Activated naive CD4-positive, alpha-beta T cell treated with anti-CD3 and anti-CD28 coated beads for 36 hours (primary cell): ENCODE results near the gene TDRD9. TPM values are rescaled to one million over a fixed set of nuclear protein-coding genes. Genes with fewer than 3 reads are reported as not detected.

ENCODE experiments used
- CTCF ChIA-PET: fragments of 350-600 bp; sonication (Branson Sonifier 250); formaldehyde crosslinking; loops from one replicate; lab custom pipeline; 2021; ENCODE audit warnings: antibody characterized with exemption; lab: Charles Lee
- DNase-seq: peaks from one replicate; pipeline ENCODE4 v3.0.0-alpha.2; 2020
- H3K27ac Mint-ChIP-seq: one replicate; pipeline ENCODE4 v1.8.0; 2021; ENCODE audit warnings: mild to moderate bottlenecking, mixed read lengths
- H3K27me3 Mint-ChIP-seq: one replicate; pipeline ENCODE4 v1.8.0; 2021; ENCODE audit warnings: low read depth, mixed read lengths
- H3K36me3 Mint-ChIP-seq: one replicate; pipeline ENCODE4 v1.8.0; 2021; ENCODE audit warnings: low read depth, mixed read lengths
- H3K4me1 Mint-ChIP-seq: one replicate; pipeline ENCODE4 v1.8.0; 2021; ENCODE audit warnings: low read depth, mixed read lengths
- H3K4me3 Mint-ChIP-seq: one replicate; pipeline ENCODE4 v1.8.0; 2021; ENCODE audit warnings: mild to moderate bottlenecking, moderate library complexity, mixed read lengths
- H3K9me3 Mint-ChIP-seq: one replicate; pipeline ENCODE4 v1.8.0; 2021; ENCODE audit warnings: mixed read lengths
- intact Hi-C: fragments of 100-400 bp; cut with micrococcal nuclease; formaldehyde crosslinking; loops from one replicate; pipeline ENCODE4 v1.15.1; 2023
- total RNA-seq, 2 experiments: library from RNA; stranded (reverse); gene quantifications; one replicate each; pipeline ENCODE4 v1.2.3, GENCODE V29; 2021

The TDRD9 gene
- total RNA-seq, 2 experiments from 2014 or later, result 0.10 TPM; not detected in 1

DNA sequence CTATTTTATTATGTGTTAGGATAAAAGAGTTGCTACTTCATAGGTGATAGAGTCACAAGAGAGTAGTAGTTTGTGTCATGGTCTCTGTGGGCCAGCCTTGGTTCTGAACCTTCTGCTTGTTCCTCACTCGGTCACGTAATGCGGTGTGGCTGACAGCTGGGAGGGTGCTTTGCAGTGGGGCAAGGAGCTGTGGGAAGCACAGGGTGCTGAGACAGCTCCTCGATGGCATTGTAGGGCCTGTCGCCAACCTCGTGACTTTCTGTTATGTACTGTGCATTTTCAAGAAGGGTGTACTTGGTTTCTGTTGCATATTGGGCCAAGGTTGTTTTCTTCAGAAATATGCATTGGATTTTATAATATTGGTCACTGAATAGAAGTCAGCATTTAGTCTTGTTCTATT lies 75.4 kb downstream of the TDRD9 start:
- no peaks in the 10 kb centered on the region for H3K4me1 Mint-ChIP-seq
- H3K4me3 Mint-ChIP-seq, result no peak overlapping the region
- no peaks in the 10 kb centered on the region for H3K9me3 Mint-ChIP-seq
- CTCF ChIA-PET, result no interaction called here
- no peak overlapping the region for H3K27ac Mint-ChIP-seq
- DNase-seq, result no peak
- intact Hi-C loops, result loop anchor here (5.0 kb wide), 1 partner anchor 196 kb away; no protein-coding TSS in a partner anchor
- H3K36me3 Mint-ChIP-seq, result no peaks in the 10 kb centered on the region
- H3K27me3 Mint-ChIP-seq, result no peaks in the 10 kb centered on the region

DNA sequence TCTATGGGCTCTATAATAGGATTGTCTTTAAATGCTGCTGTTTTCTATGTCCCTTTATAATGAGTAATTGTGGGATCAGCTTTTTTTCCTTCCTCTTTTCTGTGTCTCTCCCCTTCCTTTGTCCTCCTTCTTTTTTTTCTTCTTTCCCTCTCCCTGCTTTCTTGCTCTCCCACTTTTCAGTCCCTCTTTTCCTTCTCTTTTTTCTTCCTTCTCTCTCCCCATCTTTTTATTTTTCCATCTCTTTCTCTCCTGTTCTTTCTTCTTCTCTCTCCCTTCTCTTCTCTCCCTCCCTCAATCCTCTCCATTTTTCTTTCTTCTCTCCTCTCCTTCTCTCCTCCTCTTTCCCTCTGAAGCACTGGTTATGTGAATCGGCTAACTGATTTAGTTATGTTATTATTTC lies 76.6 kb downstream of the TDRD9 start:
- Mint-ChIP-seq H3K36me3 (no peaks in the 10 kb centered on the region), H3K4me1 (no peaks in the 10 kb centered on the region), H3K27me3 (no peaks in the 10 kb centered on the region), H3K27ac (no peak overlapping the region), H3K9me3 (no peaks in the 10 kb centered on the region), H3K4me3 (no peak overlapping the region)
- no peak for DNase-seq
- CTCF ChIA-PET, result no interaction called here
- intact Hi-C loops, result loop anchor here (5.0 kb wide), 1 partner anchor 198 kb away; no protein-coding TSS in a partner anchor

DNA sequence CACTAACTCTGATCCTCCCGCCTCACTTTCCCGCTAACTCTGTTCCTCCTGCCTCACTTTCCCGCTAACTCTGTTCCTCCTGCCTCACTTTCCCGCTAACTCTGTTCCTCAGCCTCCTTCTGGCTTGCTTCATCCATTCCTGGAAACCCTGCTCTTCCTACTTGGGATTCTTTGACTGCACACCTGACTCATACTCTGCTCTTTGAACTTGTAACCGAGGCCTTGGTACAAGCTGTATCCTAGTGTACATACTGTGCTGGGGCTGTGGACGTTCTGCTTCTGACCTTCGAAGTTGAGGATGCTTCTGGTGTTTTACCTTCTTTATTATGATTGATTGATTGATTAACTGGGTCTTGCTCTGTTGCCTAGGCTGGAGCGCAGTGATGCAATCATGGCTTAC lies 77.2 kb downstream of the TDRD9 start:
- no peaks in the 10 kb centered on the region for H3K9me3 Mint-ChIP-seq
- no peaks in the 10 kb centered on the region for H3K27me3 Mint-ChIP-seq
- no peak overlapping the region for H3K4me3 Mint-ChIP-seq
- H3K27ac Mint-ChIP-seq, result no peak overlapping the region
- intact Hi-C loops, result no loop called here
- no peaks in the 10 kb centered on the region for H3K4me1 Mint-ChIP-seq
- CTCF ChIA-PET, result no interaction called here
- H3K36me3 Mint-ChIP-seq, result no peaks in the 10 kb centered on the region
- no peak for DNase-seq

DNA sequence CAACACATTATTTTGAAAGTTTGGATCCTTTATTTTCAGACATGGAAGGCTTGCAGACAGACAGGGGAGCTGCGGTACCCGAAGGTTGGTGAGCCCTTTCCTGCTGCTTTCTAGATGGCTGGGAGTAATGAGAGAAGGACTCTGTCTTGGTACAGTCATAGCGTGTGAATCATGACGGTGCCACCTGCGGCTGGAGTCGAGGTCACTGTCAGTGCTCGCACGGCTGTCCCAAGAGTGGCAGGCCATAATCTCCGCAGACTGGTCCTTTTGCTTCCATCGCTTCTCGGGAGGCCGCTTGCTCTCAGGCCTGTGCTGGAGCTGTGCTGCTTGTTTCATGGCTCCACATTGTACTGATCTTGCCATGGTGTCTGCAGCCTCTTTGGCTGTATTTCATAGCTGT lies 78.9 kb downstream of the TDRD9 start:
- no peaks in the 10 kb centered on the region for H3K36me3 Mint-ChIP-seq
- H3K27me3 Mint-ChIP-seq, result no peaks in the 10 kb centered on the region
- no peak overlapping the region for H3K4me3 Mint-ChIP-seq
- intact Hi-C loops, result no loop called here
- no peaks in the 10 kb centered on the region for H3K9me3 Mint-ChIP-seq
- H3K27ac Mint-ChIP-seq, result no peak overlapping the region
- DNase-seq, result no peak
- CTCF ChIA-PET, result no interaction called here
- H3K4me1 Mint-ChIP-seq, result no peaks in the 10 kb centered on the region

DNA sequence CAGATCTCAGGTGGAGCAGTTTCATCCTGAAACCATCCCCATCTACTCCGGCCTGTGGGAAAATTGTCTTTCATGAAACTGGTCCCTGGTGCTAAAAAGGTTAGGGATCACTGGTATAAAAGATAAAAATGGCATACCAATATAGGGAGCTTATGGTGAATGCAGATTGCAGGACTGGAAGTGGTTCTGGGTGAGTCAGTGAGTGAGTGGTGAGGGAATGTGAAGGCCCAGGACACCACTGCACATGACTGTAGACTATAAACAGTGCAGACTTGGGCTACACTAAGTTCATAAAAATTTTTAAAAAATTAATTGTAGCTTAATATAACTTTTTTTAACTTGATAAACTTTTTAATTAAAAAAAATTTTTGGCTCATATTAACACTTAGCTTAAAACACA lies 81.0 kb downstream of the TDRD9 start:
- CTCF ChIA-PET, result interaction anchor here (0.6 kb wide), 1 partner anchor 14 kb away, joined by 5 read pairs; no protein-coding TSS in a partner anchor
- Mint-ChIP-seq H3K9me3 (no peaks in the 10 kb centered on the region), H3K27ac (no peak overlapping the region), H3K4me1 (no peaks in the 10 kb centered on the region), H3K4me3 (no peak overlapping the region), H3K27me3 (no peaks in the 10 kb centered on the region), H3K36me3 (no peaks in the 10 kb centered on the region)
- no peak for DNase-seq
- intact Hi-C loops, result no loop called here

DNA sequence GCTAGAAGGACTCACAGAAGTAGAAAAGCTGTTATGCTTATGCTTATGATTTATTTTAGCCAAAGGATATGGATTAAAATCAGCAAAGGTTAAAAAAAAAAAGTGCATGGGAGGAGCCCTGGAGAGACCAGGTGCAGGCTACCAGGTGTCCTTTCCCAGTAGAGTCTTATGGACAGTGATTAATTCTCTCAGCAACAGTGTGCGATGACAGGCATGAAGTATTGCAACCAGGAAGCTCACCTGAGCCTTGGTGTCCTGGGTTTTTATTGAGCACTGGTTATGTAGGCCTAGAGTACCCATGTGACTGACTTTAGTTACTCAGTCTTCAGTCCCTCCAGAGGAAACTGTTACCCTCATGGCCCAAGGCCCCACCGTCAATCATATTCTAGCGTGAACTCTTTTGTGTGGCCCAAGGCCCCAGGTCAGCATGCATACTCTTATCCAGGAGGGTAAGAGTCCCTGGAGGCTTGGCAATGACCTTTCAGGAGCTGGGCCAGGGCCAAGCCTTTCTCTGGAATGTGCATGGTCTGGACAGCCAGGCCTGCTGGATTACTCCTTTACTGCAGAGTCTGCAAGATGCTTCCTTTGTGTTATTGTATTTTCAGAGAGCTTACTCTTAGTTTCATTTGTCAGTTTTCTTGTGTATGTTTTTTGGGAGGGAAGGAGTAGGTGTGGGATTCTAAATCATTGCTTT lies 83.7 kb downstream of the TDRD9 start:
- intact Hi-C loops, result loop anchor here (5.0 kb wide), 1 partner anchor 530 kb away; no protein-coding TSS in a partner anchor
- CTCF ChIA-PET, result interaction anchor here (0.6 kb wide), 1 partner anchor 60 kb away, joined by 3 read pairs; no protein-coding TSS in a partner anchor
- DNase-seq, result no peak

DNA sequence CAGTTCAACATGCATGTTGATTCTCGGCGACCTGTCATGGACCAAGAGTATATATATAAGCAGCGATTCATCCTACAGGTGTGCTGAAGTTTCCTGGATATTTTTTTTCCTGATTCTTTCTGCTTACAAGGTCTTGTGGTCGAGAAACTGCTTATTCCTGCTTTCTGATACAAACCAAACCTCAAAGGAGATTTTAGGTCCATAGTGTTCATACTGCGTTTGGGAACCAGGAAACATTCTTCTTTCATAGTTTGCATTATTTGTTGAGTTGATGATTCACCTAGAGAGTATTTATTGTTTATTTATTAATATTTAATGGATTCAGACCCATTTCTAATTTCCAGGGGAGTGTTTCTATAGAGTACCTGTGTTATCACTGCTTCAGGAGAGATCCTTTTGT lies 86.5 kb downstream of the TDRD9 start:
- Mint-ChIP-seq H3K4me3 (no peak overlapping the region), H3K4me1 (no peaks in the 10 kb centered on the region), H3K27me3 (peaks cover 3% of the 10 kb centered on the region), H3K9me3 (no peaks in the 10 kb centered on the region), H3K27ac (no peak overlapping the region), H3K36me3 (no peaks in the 10 kb centered on the region)
- CTCF ChIA-PET, result no interaction called here
- intact Hi-C loops, result loop anchor here (5.0 kb wide), 1 partner anchor 528 kb away; no protein-coding TSS in a partner anchor
- DNase-seq, result no peak

More for the DNA sequence above, 83.7 kb downstream of the TDRD9 start:
- no peaks in the 10 kb centered on the region for H3K36me3 Mint-ChIP-seq
- H3K27me3 Mint-ChIP-seq, result no peaks in the 10 kb centered on the region
- H3K27ac Mint-ChIP-seq, result no peak overlapping the region
- H3K4me3 Mint-ChIP-seq, result no peak overlapping the region
- no peaks in the 10 kb centered on the region for H3K4me1 Mint-ChIP-seq
- no peaks in the 10 kb centered on the region for H3K9me3 Mint-ChIP-seq

DNA sequence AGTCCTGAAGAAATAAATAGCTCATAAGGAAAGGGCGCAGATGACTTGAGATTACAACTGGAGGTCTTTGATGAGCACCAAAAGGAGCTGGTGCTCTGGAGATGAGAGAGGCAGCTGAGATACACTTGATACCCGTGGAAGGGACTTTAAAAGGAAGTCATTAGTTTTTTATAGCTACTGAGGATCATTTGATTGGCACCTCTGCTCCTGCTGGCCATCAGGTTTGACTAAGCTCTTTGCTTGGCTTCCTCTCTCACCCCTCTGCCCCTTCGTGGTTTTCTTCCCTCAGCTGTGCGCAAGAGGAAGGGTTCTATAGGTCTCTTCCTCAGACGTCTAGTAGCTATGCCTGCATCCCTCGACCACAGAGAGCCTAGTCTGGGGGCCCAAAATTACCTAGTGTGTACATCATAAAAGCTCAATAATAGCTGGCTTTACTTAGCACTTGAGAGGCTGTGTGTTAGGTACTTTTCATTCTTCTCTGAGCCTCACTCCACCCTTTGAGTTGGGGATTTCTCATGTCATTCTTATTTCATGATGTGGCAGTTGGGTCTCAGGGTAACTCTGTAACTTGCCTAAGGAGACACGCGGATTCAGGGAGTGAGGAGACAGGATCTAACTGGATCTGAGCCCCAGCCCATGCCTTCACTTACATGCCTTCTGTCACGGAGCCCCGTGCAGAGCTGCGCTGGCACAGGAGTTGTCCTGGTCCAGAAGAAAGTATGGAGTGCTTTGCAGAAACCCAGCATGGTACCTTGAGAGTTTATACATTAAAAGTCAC lies 88.8 kb downstream of the TDRD9 start:
- Mint-ChIP-seq H3K27ac (no peak overlapping the region), H3K4me3 (no peak overlapping the region), H3K36me3 (no peaks in the 10 kb centered on the region), H3K9me3 (no peaks in the 10 kb centered on the region), H3K27me3 (peaks cover 8% of the 10 kb centered on the region), H3K4me1 (no peaks in the 10 kb centered on the region)
- CTCF ChIA-PET, result interaction anchor here (1.3 kb wide), 2 partner anchors 61 to 208 kb away, joined by 3 to 5 read pairs; no protein-coding TSS in a partner anchor
- intact Hi-C loops, result no loop called here
- no peak for DNase-seq

DNA sequence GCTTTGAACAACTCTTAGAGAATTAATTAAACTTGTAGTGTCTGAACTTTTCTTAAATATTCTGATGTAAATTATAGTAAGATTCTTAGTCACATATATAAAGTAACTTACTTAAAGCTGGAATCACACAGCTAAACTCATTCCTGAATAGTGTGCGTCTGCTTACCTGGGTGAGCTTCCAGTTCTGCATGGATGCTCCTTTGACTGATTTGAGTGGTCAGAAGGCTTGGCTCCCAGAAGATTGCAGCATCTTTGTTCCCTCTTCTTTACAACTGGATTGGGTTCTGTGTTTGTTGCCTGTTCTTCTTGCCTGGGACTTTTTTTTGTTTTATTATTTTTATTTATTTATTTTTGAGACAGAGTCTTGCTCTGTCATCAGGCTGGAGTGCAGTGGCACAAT lies 90.8 kb downstream of the TDRD9 start:
- Mint-ChIP-seq H3K9me3 (no peaks in the 10 kb centered on the region), H3K4me3 (no peak overlapping the region)

DNA sequence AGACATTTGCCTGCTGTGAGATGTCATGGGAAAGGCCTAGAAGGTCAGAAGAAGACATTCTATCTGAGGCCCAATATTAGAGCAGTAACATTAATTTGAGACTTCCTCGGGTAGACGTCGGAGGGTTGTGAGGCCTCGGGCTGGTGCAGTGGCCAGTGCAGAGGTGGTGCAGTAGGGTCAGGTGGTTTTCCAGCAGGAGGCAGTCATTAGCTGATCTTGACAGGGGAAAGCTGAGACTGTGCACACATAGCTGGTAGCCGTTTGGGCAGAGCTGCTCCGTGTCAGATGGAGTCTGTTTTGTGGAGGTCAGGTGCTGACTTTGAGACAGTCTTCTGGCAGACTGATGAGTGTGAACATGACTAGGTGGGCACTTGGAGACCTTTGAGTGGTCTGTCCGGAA lies 91.5 kb downstream of the TDRD9 start:
- no peak overlapping the region for H3K27ac Mint-ChIP-seq
- DNase-seq, result no peak
- H3K9me3 Mint-ChIP-seq, result no peaks in the 10 kb centered on the region
- H3K4me1 Mint-ChIP-seq, result no peaks in the 10 kb centered on the region
- intact Hi-C loops, result no loop called here
- peaks cover 10% of the 10 kb centered on the region for H3K27me3 Mint-ChIP-seq
- CTCF ChIA-PET, result no interaction called here
- H3K36me3 Mint-ChIP-seq, result no peaks in the 10 kb centered on the region
- H3K4me3 Mint-ChIP-seq, result no peak overlapping the region

More for the DNA sequence above, 90.8 kb downstream of the TDRD9 start:
- no peaks in the 10 kb centered on the region for H3K4me1 Mint-ChIP-seq
- peaks cover 10% of the 10 kb centered on the region for H3K27me3 Mint-ChIP-seq
- no peak for DNase-seq
- CTCF ChIA-PET, result interaction anchor here (1.4 kb wide), 1 partner anchor 23 kb away, joined by 3 read pairs; no protein-coding TSS in a partner anchor
- H3K36me3 Mint-ChIP-seq, result no peaks in the 10 kb centered on the region
- intact Hi-C loops, result no loop called here
- H3K27ac Mint-ChIP-seq, result no peak overlapping the region

DNA sequence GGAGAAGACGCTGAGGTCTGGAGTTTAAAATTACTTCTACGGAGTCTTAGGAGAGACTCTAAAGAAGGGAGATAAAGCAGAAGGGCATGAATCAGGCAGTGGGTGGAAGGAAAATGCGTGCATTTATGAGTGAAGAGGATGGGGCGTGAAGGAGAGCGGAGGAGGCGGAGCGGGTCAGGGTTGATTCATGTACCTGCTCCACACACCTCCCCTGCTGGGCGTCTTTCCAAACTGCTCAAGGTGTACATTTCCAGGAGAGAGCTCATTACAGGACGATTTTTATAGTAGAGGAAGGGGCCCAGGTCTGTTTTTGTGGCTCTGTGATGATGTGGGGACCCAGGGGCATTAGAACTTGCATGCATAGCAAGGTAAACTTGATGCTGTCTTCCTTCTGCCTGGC lies 92.2 kb downstream of the TDRD9 start:
- Mint-ChIP-seq H3K4me1 (no peaks in the 10 kb centered on the region), H3K9me3 (no peaks in the 10 kb centered on the region), H3K27me3 (peaks cover 10% of the 10 kb centered on the region), H3K27ac (no peak overlapping the region), H3K36me3 (no peaks in the 10 kb centered on the region), H3K4me3 (no peak overlapping the region)
- intact Hi-C loops, result no loop called here
- DNase-seq, result no peak
- CTCF ChIA-PET, result no interaction called here

DNA sequence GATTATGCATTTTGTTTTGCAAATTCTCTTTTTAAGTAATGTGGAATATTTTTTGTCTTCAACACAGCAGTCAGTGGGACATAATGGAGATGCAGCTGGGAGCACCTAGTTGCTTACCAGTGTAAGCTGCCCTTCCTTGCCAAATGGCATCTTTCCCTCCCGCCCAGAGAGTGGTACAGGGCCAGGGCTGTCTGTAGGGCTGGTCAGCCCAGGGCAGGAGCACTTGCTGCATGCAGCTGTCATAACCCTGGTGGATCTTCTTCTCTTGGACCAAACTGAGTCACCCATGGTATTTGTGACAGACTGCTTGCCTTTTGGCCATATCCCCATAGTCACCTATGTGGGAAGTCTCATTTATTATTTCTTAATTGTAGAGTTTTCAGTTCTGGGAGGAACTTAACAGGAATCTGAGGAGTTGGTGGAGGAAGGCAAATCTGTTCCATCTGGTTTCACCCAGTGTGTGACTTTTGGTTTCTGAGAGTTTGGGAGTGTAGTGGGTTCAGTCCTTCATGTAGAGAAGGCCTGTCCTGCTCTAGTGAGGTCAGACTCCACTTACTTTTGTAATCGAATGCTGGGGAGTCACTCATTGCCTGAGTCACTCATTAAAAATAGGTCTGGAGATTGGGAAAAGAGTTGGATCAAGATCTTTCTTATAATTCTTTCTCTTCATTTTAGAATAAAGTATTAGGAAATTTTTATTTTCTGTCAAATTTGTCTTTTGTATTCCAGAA lies 95.2 kb downstream of the TDRD9 start:
- H3K36me3 Mint-ChIP-seq, result no peaks in the 10 kb centered on the region
- H3K9me3 Mint-ChIP-seq, result no peaks in the 10 kb centered on the region
- intact Hi-C loops, result no loop called here
- H3K4me3 Mint-ChIP-seq, result no peak overlapping the region
- CTCF ChIA-PET, result no interaction called here
- no peak for DNase-seq
- H3K27me3 Mint-ChIP-seq, result peaks cover 10% of the 10 kb centered on the region
- no peak overlapping the region for H3K27ac Mint-ChIP-seq
- no peaks in the 10 kb centered on the region for H3K4me1 Mint-ChIP-seq
